ENCODE measurements around the gene MAML2.

The MAML2 gene

GRCh38 chr11:96177146-96177545 is 165.8 kb downstream of the MAML2 start:
- no peak for DNase-seq

- DNase-seq = no peak
Measured at GRCh38 chr11:96173906-96174305, 169.1 kb downstream of the MAML2 start.

GRCh38 chr11:96173422-96173821 is 169.6 kb downstream of the MAML2 start:
- DNase-seq = no peak

- no peak for DNase-seq
Measured at GRCh38 chr11:96172604-96173003, 170.4 kb downstream of the MAML2 start.

GRCh38 chr11:96169250-96169649 is 173.7 kb downstream of the MAML2 start:
- DNase-seq = no peak

GRCh38 chr11:96168623-96169022 is 174.4 kb downstream of the MAML2 start:
- DNase-seq = no peak

GRCh38 chr11:96167787-96168186 is 175.2 kb downstream of the MAML2 start:
- no peak for DNase-seq

- DNase-seq = no peak
Measured at GRCh38 chr11:96167203-96167758, 175.7 kb downstream of the MAML2 start.

GRCh38 chr11:96162816-96163499 is 180.0 kb downstream of the MAML2 start:
- no peak for DNase-seq

GRCh38 chr11:96161307-96162089 is 181.5 kb downstream of the MAML2 start:
- DNase-seq = no peak

GRCh38 chr11:96160732-96161306 is 182.2 kb downstream of the MAML2 start:
- no peak for DNase-seq

GRCh38 chr11:96159968-96160367 is 183.0 kb downstream of the MAML2 start:
- DNase-seq = no peak

GRCh38 chr11:96158126-96158525 is 184.9 kb downstream of the MAML2 start:
- DNase-seq = no peak

- no peak for DNase-seq
Measured at GRCh38 chr11:96157517-96157873, 185.5 kb downstream of the MAML2 start.

- DNase-seq = no peak
Measured at GRCh38 chr11:96156379-96156722, 186.6 kb downstream of the MAML2 start.

- no peak for DNase-seq
Measured at GRCh38 chr11:96155627-96156378, 187.2 kb downstream of the MAML2 start.

GRCh38 chr11:96154802-96155520 is 188.0 kb downstream of the MAML2 start:
- no peak for DNase-seq

GRCh38 chr11:96152623-96153022 is 190.4 kb downstream of the MAML2 start:
- no peak for DNase-seq

GRCh38 chr11:96151501-96151900 is 191.5 kb downstream of the MAML2 start:
- DNase-seq = no peak

- DNase-seq = no peak
Measured at GRCh38 chr11:96150609-96151008, 192.4 kb downstream of the MAML2 start.

GRCh38 chr11:96149743-96150555 is 193.0 kb downstream of the MAML2 start:
- DNase-seq = no peak
